Upper lobe of left lung (tissue), 4 donors: Measurements from ENCODE around the gene AFF1.

Source experiments
- CTCF ChIP-seq, 6 experiments: fragments of 450-650 bp in 4 of 6; fragments of 200-600 bp in 2 of 6; sonication (generic) in 2 of 6; IDR thresholded peaks; one replicate each; pipeline ENCODE4 v1.5.1; 2016 to 2019; ENCODE audit warnings: antibody characterized with exemption in 6 of 6
- POLR2AphosphoS5 ChIP-seq, 2 donors: sonication (generic); formaldehyde crosslinking; IDR thresholded peaks; one replicate each; pipeline ENCODE4 v1.5.1; 2017; ENCODE audit warnings: antibody characterized with exemption in 2 of 2

- TF ChIP-seq CTCF (IDR thresholded peaks at IDR 0.05) (no peak), POLR2AphosphoS5 (IDR thresholded peaks at IDR 0.05) (no peak)
Observed at GRCh38 chr4:86955888-86956451, 21.2 kb downstream of the AFF1 start.
